Stimulated activated CD8-positive, alpha-beta memory T cell treated with anti-CD3 and anti-CD28 coated beads, Interleukin-12 subunit alpha, Interleukin-12 subunit beta, amount 100 ng/mL, for 1 hour (primary cell): ENCODE measurements around the gene FAM135A.
"Not testable (repeated sequence)": the region's sequence is repeated elsewhere in the genome, so short reads cannot be mapped to it uniquely, and the experiment has no call there.

Experiments
- DNase-seq: peaks from one replicate; pipeline ENCODE4 v3.0.0-alpha.2; 2020; ENCODE audit warnings: low read depth

Gene FAM135A

DNA sequence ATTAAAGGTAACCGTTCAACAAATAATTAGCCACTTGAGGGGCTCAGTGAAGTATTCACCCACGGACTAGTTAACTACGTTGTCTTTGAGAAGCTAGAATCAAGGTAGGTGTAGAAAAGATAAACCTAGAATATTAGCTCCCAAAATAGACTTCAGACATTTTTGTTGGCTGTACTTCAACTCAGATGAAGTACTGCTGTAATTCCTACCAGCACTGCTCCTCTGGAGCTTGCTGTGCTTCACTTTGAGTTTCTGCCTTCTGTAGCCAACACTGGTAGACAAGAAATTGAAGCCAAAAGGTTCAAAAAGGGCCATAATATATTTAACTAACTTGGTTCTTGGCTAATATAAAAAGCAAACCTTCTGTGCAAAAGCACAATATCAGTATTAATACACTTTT, 134.6 kb downstream of the FAM135A start:
- no peak for DNase-seq

GRCh38 chr6:70549327-70549726, 136.0 kb downstream of the FAM135A start:
- DNase-seq, result no peak

- no peak for DNase-seq
These were observed 138.3 kb downstream of the FAM135A start for GRCh38 chr6:70551566-70551965.

GRCh38 chr6:70552286-70552940, 139.1 kb downstream of the FAM135A start:
- DNase-seq, result not testable (repeated sequence)

DNA sequence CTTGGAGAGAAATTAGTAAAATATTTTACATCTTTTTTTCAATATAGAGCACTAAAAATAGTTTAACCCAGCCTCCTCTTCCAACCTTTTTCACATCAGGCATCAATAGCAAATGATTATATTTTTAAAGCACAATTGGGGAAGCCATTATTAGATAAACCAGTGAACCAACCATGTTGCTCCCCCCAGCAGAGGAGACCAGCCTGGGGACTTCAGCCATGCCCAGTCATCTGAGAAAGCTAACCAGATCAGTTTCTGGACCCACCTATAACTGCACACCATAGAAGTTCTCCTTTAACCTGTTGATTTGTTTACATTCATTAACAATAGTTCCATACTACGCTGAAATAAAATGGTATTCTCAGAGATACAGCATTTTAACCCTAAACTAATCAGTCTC, 139.7 kb downstream of the FAM135A start:
- no peak for DNase-seq

DNA sequence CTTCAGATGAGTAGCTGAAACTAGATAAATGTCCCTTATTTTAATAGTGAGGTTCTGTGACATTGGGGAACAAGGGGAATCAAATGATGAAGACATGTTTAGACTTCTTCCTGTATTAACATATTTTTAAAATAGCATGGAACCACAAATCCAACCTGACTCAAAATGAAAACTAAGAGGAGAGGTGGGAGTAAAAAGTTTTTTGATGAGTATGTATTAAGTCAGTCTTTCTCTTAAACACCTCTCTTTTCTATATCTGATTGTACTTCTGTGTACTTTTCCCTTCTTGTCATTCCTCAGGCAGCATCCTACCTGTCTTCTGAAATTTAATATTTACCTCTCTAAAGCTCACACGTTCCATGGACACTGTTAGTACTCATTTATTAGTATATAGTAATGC, 144.7 kb downstream of the FAM135A start:
- DNase-seq, result no peak

GRCh38 chr6:70562401-70562800, 149.1 kb downstream of the FAM135A start:
- not testable (repeated sequence) for DNase-seq

DNA sequence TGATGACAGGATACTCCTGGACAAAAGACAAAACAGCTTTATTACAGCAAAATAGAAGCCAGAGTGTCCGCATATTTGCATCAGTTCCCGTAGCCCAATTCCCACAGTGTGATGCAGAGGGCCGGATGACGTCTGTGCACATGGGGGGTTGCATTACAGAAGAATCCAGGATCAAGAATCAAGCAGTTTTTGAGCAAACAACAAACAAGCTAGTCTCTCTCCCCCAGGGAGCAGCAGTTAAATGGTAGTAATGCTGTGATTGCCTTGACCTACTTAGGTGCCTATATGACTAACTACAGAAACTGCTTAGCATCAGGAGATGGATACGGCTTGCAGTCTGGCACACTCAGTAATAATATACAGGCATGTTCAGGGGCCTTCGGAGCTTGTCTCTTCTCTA, 150.2 kb downstream of the FAM135A start:
- no peak for DNase-seq

- DNase-seq, result peak; percentile 90
These were observed 153.6 kb downstream of the FAM135A start, which contains the start of gene SDHAF4 for GRCh38 chr6:70566751-70567382. TSS of gene SDHAF4 (plus strand) at chr6:70566930. CDS start at chr6:70566941, 11 bp downstream.

GRCh38 chr6:70574643-70575042, 161.3 kb downstream of the FAM135A start:
- no peak for DNase-seq

GRCh38 chr6:70575899-70576495, 162.7 kb downstream of the FAM135A start:
- no peak for DNase-seq

DNA sequence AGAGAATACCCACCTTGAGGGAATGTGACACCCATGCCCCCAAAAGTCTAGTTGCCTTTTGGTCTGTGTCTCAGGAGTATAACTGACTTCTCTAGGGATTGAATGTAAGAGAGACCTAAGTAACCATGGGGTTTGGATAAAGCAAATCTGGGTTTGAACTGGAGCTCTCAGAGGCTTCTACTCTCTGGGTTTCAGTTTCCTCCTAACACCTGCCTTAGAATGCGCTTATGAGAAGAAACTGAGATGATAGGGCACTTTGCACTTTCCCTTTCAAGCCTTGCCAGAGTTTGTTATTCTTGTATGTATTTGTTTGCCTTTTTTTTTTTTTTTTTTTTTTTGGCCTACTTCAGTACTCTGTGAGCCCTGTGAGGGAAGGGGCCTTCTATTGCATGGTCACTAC, 172.8 kb downstream of the FAM135A start:
- no peak for DNase-seq

DNA sequence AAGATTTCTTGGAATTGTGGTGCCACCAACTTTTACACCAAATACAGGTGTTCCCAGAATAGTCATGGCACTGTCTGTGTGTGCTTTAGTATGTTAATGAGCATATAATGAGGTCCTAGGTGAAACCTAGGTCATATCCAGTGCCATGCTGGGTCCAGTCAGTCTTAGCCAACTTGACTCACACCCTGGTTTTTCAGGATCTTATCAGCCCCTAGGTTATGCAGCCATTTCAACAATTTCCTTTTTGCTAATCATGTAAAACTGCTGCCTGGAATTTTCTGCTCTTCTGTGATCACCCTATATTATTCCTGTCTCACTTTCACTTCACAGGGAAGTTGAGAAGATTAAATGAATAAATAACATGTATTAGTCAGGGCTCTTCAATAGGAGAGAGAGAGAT, 177.1 kb downstream of the FAM135A start:
- DNase-seq, result no peak

GRCh38 chr6:70592391-70593117, 179.2 kb downstream of the FAM135A start:
- no peak for DNase-seq

- no peak for DNase-seq
These were observed 179.8 kb downstream of the FAM135A start for GRCh38 chr6:70593118-70593486.

- DNase-seq, result no peak
These were observed 185.9 kb downstream of the FAM135A start for GRCh38 chr6:70599187-70599586.

DNA sequence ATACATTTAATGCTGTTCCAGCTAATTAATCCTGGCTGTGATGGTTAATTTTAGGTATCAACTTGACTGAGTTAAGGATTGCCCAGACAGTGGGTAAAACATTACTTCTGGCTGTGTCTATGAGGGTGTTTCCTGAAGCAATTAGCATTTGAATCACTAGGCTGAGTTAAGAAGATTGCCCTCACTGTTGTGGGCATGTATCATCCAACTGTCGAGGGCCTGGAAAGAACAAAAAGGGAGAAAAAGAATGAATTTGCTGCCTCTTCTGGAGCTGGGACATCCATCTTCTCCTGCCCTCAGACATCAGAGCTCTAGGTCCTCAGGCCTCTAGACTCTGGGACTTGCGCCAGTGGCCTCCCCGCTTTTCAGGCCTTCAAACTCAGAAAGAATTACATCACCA, 187.7 kb downstream of the FAM135A start:
- DNase-seq, result no peak

- DNase-seq, result no peak
These were observed 190.9 kb downstream of the FAM135A start for GRCh38 chr6:70604254-70604653.

GRCh38 chr6:70607371-70607770, 194.1 kb downstream of the FAM135A start:
- not testable (repeated sequence) for DNase-seq

DNA sequence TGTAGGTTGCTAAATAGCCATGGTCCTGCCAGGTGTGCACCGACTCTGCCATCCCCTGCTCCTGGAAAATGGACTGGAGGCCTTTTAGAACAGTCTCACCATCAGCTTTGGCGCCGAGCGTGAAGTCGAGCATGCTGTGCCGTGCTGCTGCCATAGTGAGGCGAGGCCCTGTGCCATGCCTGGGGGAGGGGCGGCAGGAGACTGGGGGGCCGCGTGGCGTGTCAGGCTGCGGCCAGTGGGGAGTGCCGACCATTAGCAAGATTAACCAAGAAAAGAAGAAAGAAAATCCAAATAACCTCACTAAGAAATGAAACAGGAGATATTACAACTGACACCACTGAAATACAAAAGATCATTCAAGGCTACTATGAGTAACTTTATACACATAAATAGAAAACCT, 195.9 kb downstream of the FAM135A start:
- DNase-seq, result not testable (repeated sequence)
